Measurements from ENCODE around the gene TECPR1. TPM values are rescaled to one million over a fixed set of nuclear protein-coding genes. Genes with fewer than 3 reads are reported as not detected.

The TECPR1 gene
- polyA plus RNA-seq, 3 donors from 2014 or later: 5.2 to 12.3 (median 6.7) TPM

GRCh38 chr7:98211676-98212531 is 40.1 kb downstream of the TECPR1 start:
- peaks cover 0 to 6% (median 2%) of the 10 kb centered on the region in 3 donors for H3K27me3 Mint-ChIP-seq (ENCODE audit: low read depth in 3 of 3)
- no peak for DNase-seq
- H3K27ac Mint-ChIP-seq: no peak overlapping the region
- peak overlapping the region; percentile 9 to 55 (median 47) for H3K4me3 Mint-ChIP-seq
- H3K4me1 Mint-ChIP-seq: peaks cover 0 to 8% of the 10 kb centered on the region in 2 donors
- no peaks in the 10 kb centered on the region for H3K9me3 Mint-ChIP-seq
- peaks cover 7 to 13% (median 12%) of the 10 kb centered on the region in 3 donors for H3K36me3 Mint-ChIP-seq

- no peaks in the 10 kb centered on the region for H3K9me3 Mint-ChIP-seq
- peaks cover 7 to 13% (median 12%) of the 10 kb centered on the region in 3 donors for H3K36me3 Mint-ChIP-seq
- DNase-seq: no peak
- peak within 1 kb of the TSS; percentile 9 to 55 (median 47) for H3K4me3 Mint-ChIP-seq
- H3K27me3 Mint-ChIP-seq (ENCODE audit: low read depth in 3 of 3): peaks cover 0 to 6% (median 2%) of the 10 kb centered on the region in 3 donors
- H3K27ac Mint-ChIP-seq: no peak within 1 kb of the TSS
- H3K4me1 Mint-ChIP-seq: peaks cover 0 to 8% of the 10 kb centered on the region in 2 donors
Observed at GRCh38 chr7:98211221-98211675, 40.8 kb downstream of the TECPR1 start, which contains the start of gene BHLHA15. Gene BHLHA15 (plus strand): TSS chr7:98211439. CDS start chr7:98212310, 871 bp downstream.

GRCh38 chr7:98210513-98211220 is 41.4 kb downstream of the TECPR1 start:
- H3K36me3 Mint-ChIP-seq: peaks cover 12 to 17% (median 13%) of the 10 kb centered on the region in 3 donors
- H3K4me1 Mint-ChIP-seq: peaks cover 0 to 8% of the 10 kb centered on the region in 2 donors
- H3K4me3 Mint-ChIP-seq: peak overlapping the region in 1 of 5 donors; percentile 33
- peaks cover 0 to 6% (median 2%) of the 10 kb centered on the region in 3 donors for H3K27me3 Mint-ChIP-seq (ENCODE audit: low read depth in 3 of 3)
- no peaks in the 10 kb centered on the region for H3K9me3 Mint-ChIP-seq
- no peak for DNase-seq
- no peak overlapping the region for H3K27ac Mint-ChIP-seq

GRCh38 chr7:98209166-98209920 is 42.7 kb downstream of the TECPR1 start:
- Mint-ChIP-seq H3K9me3 (no peaks in the 10 kb centered on the region), H3K27me3 (ENCODE audit: low read depth in 3 of 3) (peaks cover 0 to 6% (median 2%) of the 10 kb centered on the region in 3 donors), H3K27ac (no peak overlapping the region), H3K4me1 (peaks cover 0 to 8% of the 10 kb centered on the region in 2 donors), H3K4me3 (peak overlapping the region; percentile 23 to 62 (median 50)), H3K36me3 (peaks cover 12 to 22% (median 13%) of the 10 kb centered on the region in 3 donors)
- no peak for DNase-seq

- Mint-ChIP-seq H3K4me3 (no peak overlapping the region), H3K27ac (no peak overlapping the region), H3K9me3 (no peaks in the 10 kb centered on the region), H3K36me3 (peaks cover 12 to 22% (median 17%) of the 10 kb centered on the region in 3 donors), H3K27me3 (ENCODE audit: low read depth in 3 of 3) (peaks cover 0 to 6% (median 1%) of the 10 kb centered on the region in 3 donors), H3K4me1 (peaks cover 19 to 25% of the 10 kb centered on the region in 2 donors)
- no peak for DNase-seq
Observed at GRCh38 chr7:98206451-98207330, 45.3 kb downstream of the TECPR1 start.

- peaks cover 29 to 30% of the 10 kb centered on the region in 2 donors for H3K4me1 Mint-ChIP-seq
- no peak overlapping the region for H3K4me3 Mint-ChIP-seq
- H3K36me3 Mint-ChIP-seq: peaks cover 12 to 22% (median 17%) of the 10 kb centered on the region in 3 donors
- H3K27me3 Mint-ChIP-seq (ENCODE audit: low read depth in 3 of 3): peaks cover 0 to 6% (median 3%) of the 10 kb centered on the region in 3 donors
- no peaks in the 10 kb centered on the region for H3K9me3 Mint-ChIP-seq
- DNase-seq: no peak
- H3K27ac Mint-ChIP-seq: no peak overlapping the region
Observed at GRCh38 chr7:98205162-98205845, 46.7 kb downstream of the TECPR1 start.

GRCh38 chr7:98204670-98205069 is 47.4 kb downstream of the TECPR1 start:
- H3K4me3 Mint-ChIP-seq: no peak overlapping the region
- H3K4me1 Mint-ChIP-seq: peaks cover 27 to 35% of the 10 kb centered on the region in 2 donors
- no peaks in the 10 kb centered on the region for H3K9me3 Mint-ChIP-seq
- H3K27me3 Mint-ChIP-seq (ENCODE audit: low read depth in 3 of 3): peaks cover 0 to 3% (median 2%) of the 10 kb centered on the region in 3 donors
- no peak for DNase-seq
- no peak overlapping the region for H3K27ac Mint-ChIP-seq
- H3K36me3 Mint-ChIP-seq: peaks cover 12 to 22% (median 17%) of the 10 kb centered on the region in 3 donors

- no peak for DNase-seq
- H3K4me1 Mint-ChIP-seq: peaks cover 24 to 35% of the 10 kb centered on the region in 2 donors
- no peaks in the 10 kb centered on the region for H3K9me3 Mint-ChIP-seq
- no peak overlapping the region for H3K27ac Mint-ChIP-seq
- H3K4me3 Mint-ChIP-seq: no peak overlapping the region
- peaks cover 15 to 25% (median 18%) of the 10 kb centered on the region in 3 donors for H3K36me3 Mint-ChIP-seq
- peaks cover 0 to 3% (median 0%) of the 10 kb centered on the region in 3 donors for H3K27me3 Mint-ChIP-seq (ENCODE audit: low read depth in 3 of 3)
Observed at GRCh38 chr7:98203964-98204605, 47.9 kb downstream of the TECPR1 start.

GRCh38 chr7:98203261-98203963 is 48.6 kb downstream of the TECPR1 start:
- no peak for DNase-seq
- Mint-ChIP-seq H3K36me3 (peaks cover 17 to 28% (median 21%) of the 10 kb centered on the region in 3 donors), H3K9me3 (no peaks in the 10 kb centered on the region), H3K4me3 (no peak overlapping the region), H3K4me1 (peaks cover 24 to 35% of the 10 kb centered on the region in 2 donors), H3K27ac (no peak overlapping the region), H3K27me3 (ENCODE audit: low read depth in 3 of 3) (peaks cover 0 to 3% (median 0%) of the 10 kb centered on the region in 3 donors)

GRCh38 chr7:98202367-98203195 is 49.5 kb downstream of the TECPR1 start:
- Mint-ChIP-seq H3K27me3 (ENCODE audit: low read depth in 3 of 3) (peaks cover 0 to 3% (median 0%) of the 10 kb centered on the region in 3 donors), H3K4me3 (peak overlapping the region; percentile 38 to 53 (median 42)), H3K4me1 (peaks cover 24 to 35% of the 10 kb centered on the region in 2 donors), H3K9me3 (no peaks in the 10 kb centered on the region), H3K36me3 (peaks cover 21 to 24% (median 23%) of the 10 kb centered on the region in 3 donors), H3K27ac (peak overlapping the region in 4 of 6 donors; percentile 15 to 50 (median 33))
- DNase-seq: peak; percentile 40 to 52 (median 50)
